ENCODE measurements around the gene TMEM272.

DNA sequence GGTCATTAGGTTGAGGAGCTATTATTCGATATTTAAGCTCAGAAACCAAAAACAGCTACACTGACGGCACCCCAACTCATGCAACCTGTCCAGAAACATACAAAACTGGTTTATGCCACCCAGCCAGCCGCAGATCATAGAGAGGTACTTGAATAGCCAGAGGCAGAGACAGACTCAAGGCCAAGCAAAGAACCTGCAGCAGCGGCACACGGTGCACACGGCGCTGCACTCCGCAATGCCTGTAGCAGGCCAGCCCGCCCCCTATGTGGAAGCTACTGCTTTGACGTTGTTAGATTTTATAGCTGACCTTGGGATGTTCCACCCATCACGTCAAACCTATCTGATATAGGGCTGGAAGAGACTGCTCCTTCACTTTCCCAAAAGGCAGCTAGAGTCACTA lies 29.1 kb downstream of the TMEM272 start:
- TF ChIP-seq, protein P1, sequence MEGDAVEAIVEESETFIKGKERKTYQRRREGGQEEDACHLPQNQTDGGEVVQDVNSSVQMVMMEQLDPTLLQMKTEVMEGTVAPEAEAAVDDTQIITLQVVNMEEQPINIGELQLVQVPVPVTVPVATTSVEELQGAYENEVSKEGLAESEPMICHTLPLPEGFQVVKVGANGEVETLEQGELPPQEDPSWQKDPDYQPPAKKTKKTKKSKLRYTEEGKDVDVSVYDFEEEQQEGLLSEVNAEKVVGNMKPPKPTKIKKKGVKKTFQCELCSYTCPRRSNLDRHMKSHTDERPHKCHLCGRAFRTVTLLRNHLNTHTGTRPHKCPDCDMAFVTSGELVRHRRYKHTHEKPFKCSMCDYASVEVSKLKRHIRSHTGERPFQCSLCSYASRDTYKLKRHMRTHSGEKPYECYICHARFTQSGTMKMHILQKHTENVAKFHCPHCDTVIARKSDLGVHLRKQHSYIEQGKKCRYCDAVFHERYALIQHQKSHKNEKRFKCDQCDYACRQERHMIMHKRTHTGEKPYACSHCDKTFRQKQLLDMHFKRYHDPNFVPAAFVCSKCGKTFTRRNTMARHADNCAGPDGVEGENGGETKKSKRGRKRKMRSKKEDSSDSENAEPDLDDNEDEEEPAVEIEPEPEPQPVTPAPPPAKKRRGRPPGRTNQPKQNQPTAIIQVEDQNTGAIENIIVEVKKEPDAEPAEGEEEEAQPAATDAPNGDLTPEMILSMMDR (IDR thresholded peaks at IDR 0.05; ENCODE audit: low read depth, low read length): no peak
- TF ChIP-seq, protein P2, sequence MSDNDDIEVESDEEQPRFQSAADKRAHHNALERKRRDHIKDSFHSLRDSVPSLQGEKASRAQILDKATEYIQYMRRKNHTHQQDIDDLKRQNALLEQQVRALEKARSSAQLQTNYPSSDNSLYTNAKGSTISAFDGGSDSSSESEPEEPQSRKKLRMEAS (IDR thresholded peaks at IDR 0.05; ENCODE audit: low read depth, low read length): no peak
- TF ChIP-seq POLR2A (IDR thresholded peaks at IDR 0.05; ENCODE audit: extremely low read depth, insufficient read length) (no peak), MYC (IDR thresholded peaks at IDR 0.05; ENCODE audit: low read depth, low read length) (no peak)

All from NB4 (cell line).